ENCODE measurements around the gene ARHGAP9. TPM values are rescaled to one million over a fixed set of nuclear protein-coding genes. Genes with fewer than 3 reads are reported as not detected.
"Not testable (repeated sequence)": the region's sequence is repeated elsewhere in the genome, so short reads cannot be mapped to it uniquely, and the experiment has no call there.

ARHGAP9 gene
- total and polyA plus RNA-seq, 12 donors = 1.3 to 46.4 (median 16.8) TPM

DNA sequence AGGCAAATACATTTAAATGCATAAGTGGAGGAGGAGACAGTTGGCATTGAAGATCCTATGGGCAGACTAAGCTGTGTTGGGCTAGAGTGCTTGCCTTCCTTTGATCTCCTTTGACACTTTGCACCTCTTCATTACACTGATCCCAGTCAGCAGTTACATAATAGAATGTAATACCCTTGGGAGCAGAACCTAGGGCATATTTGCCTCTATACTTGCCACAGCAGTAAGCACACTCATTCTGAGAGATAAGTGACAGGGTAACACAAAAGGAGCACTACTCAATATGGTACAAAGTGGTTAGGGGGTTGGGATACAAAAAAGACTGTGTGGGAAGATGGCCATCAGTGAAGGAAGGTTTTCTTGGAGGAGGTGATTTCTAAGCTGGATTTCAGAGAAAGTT is 17.2 kb upstream of the ARHGAP9 start:
- TF ChIP-seq, protein P1, sequence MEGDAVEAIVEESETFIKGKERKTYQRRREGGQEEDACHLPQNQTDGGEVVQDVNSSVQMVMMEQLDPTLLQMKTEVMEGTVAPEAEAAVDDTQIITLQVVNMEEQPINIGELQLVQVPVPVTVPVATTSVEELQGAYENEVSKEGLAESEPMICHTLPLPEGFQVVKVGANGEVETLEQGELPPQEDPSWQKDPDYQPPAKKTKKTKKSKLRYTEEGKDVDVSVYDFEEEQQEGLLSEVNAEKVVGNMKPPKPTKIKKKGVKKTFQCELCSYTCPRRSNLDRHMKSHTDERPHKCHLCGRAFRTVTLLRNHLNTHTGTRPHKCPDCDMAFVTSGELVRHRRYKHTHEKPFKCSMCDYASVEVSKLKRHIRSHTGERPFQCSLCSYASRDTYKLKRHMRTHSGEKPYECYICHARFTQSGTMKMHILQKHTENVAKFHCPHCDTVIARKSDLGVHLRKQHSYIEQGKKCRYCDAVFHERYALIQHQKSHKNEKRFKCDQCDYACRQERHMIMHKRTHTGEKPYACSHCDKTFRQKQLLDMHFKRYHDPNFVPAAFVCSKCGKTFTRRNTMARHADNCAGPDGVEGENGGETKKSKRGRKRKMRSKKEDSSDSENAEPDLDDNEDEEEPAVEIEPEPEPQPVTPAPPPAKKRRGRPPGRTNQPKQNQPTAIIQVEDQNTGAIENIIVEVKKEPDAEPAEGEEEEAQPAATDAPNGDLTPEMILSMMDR (IDR thresholded peaks at IDR 0.05) = no peak
- no peak for TF ChIP-seq POLR2A (IDR thresholded peaks at IDR 0.05)
- H3K36me3 ChIP-seq (replicated peaks in 1 of 2) = peaks cover 0 to 52% of the 10 kb centered on the region in 2 donors

DNA sequence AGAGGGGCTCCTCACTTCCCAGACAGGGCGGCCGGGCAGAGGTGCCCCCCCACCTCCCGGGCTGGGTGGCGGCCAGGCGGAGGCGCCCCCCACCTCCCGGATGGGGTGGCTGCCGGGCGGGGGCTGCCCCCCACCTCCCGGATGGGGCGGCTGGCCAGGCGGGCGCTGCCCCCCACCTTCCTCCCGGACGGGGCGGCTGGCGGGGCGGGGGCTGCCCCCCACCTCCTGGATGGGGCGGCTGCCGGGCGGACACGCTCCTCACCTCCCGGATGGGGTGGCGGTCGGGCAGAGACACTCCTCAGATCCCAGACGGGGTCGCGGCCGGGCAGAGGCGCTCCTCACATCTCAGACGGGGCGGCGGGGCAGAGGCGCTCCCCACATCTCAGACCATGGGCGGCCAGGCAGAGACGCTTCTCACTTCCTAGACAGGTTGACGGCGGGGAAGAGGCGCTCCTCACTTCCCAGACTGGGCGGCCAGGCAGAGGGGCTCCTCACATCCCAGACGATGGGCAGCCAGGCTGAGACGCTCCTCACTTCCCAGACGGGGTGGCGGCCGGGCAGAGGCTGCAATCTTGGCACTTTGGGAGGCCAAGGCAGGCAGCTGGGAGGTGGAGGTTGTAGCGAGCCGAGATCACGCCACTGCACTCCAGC is 15.5 kb upstream of the ARHGAP9 start:
- intact Hi-C loops (cut with DNase I); H3K4me1 ChIP-seq (replicated peaks in 1 of 2); DNase-seq; H3K27ac ChIP-seq; H3K27me3 ChIP-seq; H3K4me3 ChIP-seq; H3K9me3 ChIP-seq (replicated peaks in 1 of 3): not testable (repeated sequence)
- peaks cover 0 to 52% of the 10 kb centered on the region in 2 donors for H3K36me3 ChIP-seq (replicated peaks in 1 of 2)
- 85 to 97% (median 94%) methylated on average over 9 to 43 of the region's 48 CpGs for WGBS, 4 donors

More for the DNA sequence above, 17.2 kb upstream of the ARHGAP9 start:
- intact Hi-C loops (cut with DNase I) = no loop called here
- no peaks in the 10 kb centered on the region for H3K4me1 ChIP-seq (replicated peaks in 1 of 2)
- H3K4me3 ChIP-seq = no peak overlapping the region
- no peak for DNase-seq
- no peak overlapping the region for H3K27ac ChIP-seq
- H3K9me3 ChIP-seq (replicated peaks in 1 of 3) = no peaks in the 10 kb centered on the region
- H3K27me3 ChIP-seq = no peaks in the 10 kb centered on the region

DNA sequence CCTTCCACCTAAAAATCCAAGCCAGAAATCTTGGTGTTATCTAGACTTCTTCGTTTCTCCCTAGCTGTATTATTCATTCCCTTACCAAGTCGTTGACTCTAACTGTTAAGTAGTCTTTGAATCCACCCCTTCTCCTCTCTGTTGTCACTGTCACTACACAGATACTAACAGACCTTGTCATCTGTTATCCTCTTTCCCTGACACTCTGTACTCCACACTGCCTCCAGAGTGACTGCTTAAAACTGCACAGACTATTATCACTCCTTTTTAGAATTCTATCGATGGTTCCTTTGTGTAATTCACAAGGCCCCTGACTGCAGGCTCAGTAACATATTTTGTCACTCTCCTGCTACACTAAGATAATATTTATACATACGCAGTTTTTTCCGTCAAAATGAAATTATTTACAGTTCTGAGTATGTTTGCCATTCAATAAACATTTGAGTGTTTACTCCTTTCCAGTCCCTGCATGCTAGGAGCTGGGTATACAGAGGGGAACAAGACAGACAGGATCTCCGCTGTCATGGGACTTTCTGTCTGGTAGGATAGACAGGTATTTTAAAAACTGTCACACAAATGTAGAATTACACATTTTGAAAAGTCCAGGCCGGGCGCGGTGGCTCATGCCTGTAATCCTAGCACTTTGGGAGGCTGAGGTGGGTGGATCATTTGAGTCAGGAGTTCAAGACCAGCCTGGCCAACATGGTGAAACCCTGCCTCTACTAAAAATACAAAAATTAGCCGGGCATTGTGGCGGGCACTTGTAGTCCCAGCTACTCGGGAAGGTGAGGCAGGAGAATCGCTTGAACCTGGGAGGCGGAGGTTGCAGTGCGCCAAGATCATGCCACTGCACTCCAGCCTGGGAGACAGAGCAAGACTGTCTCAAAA is 12.0 kb upstream of the ARHGAP9 start:
- no peak overlapping the region for H3K4me3 ChIP-seq
- DNase-seq = no peak
- peaks cover 0 to 39% of the 10 kb centered on the region in 2 donors for H3K36me3 ChIP-seq (replicated peaks in 1 of 2)
- H3K27ac ChIP-seq = no peak overlapping the region
- H3K27me3 ChIP-seq = no peaks in the 10 kb centered on the region
- intact Hi-C loops (cut with DNase I) = no loop called here
- TF ChIP-seq, protein P1 (IDR thresholded peaks at IDR 0.05) = no peak
- no peak for TF ChIP-seq POLR2A (IDR thresholded peaks at IDR 0.05)
- WGBS, 4 donors = 87 to 93% (median 90%) methylated on average over 14 to 15 of the region's 15 CpGs
- peaks cover 10 to 11% of the 10 kb centered on the region in 2 donors for H3K4me1 ChIP-seq (replicated peaks in 1 of 2)
- H3K9me3 ChIP-seq (replicated peaks in 1 of 3) = no peaks in the 10 kb centered on the region

DNA sequence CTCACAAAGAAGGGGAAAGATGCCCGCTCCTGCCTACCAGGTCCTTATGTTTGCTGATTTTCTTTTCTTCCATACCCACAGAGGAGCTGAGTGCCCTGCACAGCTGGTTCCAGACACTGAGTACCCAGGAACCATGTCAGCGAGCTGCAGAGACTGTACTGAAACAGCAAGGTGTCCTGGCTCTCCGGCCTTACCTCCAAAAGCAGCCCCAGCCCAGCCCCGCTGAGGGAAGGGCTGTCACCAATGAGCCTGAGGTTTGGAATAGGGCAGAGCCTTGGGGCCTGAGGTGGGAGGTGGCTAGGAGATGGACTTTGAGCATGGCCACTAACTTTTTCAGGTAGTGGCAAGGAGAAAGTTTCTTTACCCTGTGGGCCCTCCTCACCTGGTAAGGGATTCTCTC is 10.5 kb upstream of the ARHGAP9 start:
- TF ChIP-seq POLR2A (IDR thresholded peaks at IDR 0.05) = no peak
- TF ChIP-seq, protein P1 (IDR thresholded peaks at IDR 0.05) = no peak
- peaks cover 0 to 31% of the 10 kb centered on the region in 2 donors for H3K36me3 ChIP-seq (replicated peaks in 1 of 2)
- no peaks in the 10 kb centered on the region for H3K27me3 ChIP-seq
- intact Hi-C loops (cut with DNase I) = no loop called here
- peaks cover 10 to 11% of the 10 kb centered on the region in 2 donors for H3K4me1 ChIP-seq (replicated peaks in 1 of 2)
- WGBS, 4 donors = 91 to 98% (median 96%) methylated on average over 4 of the region's 4 CpGs
- H3K4me3 ChIP-seq = no peak overlapping the region
- H3K27ac ChIP-seq = no peak overlapping the region
- DNase-seq = no peak
- H3K9me3 ChIP-seq (replicated peaks in 1 of 3) = no peaks in the 10 kb centered on the region
